ENCODE results near the gene BPIFB4.
"Not testable (repeated sequence)": the region's sequence is repeated elsewhere in the genome, so short reads cannot be mapped to it uniquely, and the experiment has no call there.

Gene BPIFB4

DNA sequence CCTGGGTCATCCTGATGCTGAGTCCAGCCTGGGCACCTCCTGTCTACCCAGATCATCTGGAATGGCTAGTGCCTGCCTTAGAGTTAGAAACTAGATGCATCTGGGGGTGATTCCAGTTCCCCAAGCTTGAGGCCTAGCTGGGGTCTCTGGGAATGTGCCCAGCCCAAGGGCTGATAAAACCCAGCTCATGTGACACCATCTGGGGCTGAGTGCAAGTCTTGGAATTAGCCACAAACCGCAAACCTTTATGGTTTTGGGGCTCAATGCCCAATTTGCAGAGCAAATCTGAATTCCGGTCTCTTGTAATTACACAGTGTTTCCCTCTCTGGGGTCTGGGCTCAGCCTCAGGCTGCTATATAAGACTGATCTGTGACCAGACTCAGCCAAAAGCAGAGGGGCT lies at the start of gene BPIFB4:
Gene BPIFB4 (plus strand): TSS at position 385 of the 400 bp plus-strand sequence. CDS start 1,884 bp downstream, outside the sequence.
- no peak for FAIRE-seq
- DNase-seq (ENCODE audit: extremely low spot score, insufficient read length, low read depth), result no peak

DNA sequence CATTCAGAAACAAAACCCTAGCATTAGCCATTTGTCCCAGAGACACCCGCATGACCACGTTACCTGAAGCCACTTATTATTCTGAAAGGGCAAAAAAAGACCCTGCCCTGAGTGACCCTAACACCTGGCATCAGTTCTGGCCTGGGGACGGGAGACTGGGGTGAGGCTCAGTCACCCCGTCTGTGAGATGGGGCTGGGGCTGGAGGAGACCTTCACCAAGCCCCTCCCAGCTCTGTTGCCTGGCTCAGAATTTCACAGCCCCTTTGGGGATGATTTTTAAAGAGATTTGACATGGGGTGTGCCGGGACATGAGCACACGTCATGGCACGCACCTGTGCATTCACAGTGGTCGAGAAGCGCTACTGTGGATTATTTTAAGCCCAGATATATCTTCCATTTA lies 49.4 kb upstream of the BPIFB4 start:
- DNase-seq (ENCODE audit: extremely low spot score, insufficient read length, low read depth) (no peak), FAIRE-seq (no peak)

GRCh38 chr20:33030569-33030968 lies 48.9 kb upstream of the BPIFB4 start:
- no peak for FAIRE-seq
- no peak for DNase-seq (ENCODE audit: extremely low spot score, insufficient read length, low read depth)

GRCh38 chr20:33031531-33031930 lies 47.9 kb upstream of the BPIFB4 start, which contains the start of gene BPIFB6:
Gene BPIFB6, plus strand, starts transcription at chr20:33031648. Its CDS starts 0 bp downstream, at chr20:33031648.
- no peak for FAIRE-seq
- DNase-seq (ENCODE audit: extremely low spot score, insufficient read length, low read depth), result no peak

DNA sequence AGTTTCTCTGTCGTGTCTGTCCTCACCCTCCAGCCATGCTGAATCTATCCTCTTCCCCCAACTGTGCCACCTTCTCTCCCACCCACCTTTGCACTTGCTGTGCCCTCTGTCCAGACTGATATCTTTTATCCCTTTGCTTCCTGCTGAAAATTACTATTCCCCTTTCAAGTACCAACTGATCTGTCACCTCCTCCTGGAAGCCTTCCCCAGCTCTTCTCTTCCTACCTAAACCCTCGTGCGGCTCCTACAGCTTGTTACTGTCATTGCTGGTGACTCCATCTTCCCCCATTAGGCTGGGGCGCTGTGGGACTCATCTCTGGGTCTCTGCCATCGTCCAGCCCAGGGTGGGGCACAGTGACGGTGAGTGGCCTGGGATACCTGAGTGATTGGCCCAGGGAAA lies 46.9 kb upstream of the BPIFB4 start:
- FAIRE-seq, result no peak
- no peak for DNase-seq (ENCODE audit: extremely low spot score, insufficient read length, low read depth)

DNA sequence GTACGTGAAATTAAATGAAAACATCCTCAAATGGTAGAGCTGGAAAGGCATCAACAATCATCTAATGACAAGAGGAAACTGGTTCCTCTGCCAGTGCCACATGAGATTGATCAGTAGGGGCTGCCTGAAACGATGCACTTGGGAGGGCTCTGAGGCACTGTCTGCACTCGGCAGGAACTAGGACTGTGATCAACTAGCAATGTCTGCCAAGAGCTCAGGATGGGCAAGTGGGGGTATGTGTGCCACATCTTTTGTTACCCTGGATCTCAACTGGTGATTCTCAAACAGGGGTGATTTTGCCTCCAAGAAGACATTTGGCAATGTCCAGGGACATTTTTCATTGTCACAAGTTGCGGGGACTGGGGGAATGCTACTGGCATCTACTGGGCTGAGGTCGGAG lies 46.1 kb upstream of the BPIFB4 start:
- DNase-seq (ENCODE audit: extremely low spot score, insufficient read length, low read depth), result no peak
- no peak for FAIRE-seq

- no peak for DNase-seq (ENCODE audit: extremely low spot score, insufficient read length, low read depth)
- FAIRE-seq, result no peak
Measured at GRCh38 chr20:33034115-33034514, 45.3 kb upstream of the BPIFB4 start.

DNA sequence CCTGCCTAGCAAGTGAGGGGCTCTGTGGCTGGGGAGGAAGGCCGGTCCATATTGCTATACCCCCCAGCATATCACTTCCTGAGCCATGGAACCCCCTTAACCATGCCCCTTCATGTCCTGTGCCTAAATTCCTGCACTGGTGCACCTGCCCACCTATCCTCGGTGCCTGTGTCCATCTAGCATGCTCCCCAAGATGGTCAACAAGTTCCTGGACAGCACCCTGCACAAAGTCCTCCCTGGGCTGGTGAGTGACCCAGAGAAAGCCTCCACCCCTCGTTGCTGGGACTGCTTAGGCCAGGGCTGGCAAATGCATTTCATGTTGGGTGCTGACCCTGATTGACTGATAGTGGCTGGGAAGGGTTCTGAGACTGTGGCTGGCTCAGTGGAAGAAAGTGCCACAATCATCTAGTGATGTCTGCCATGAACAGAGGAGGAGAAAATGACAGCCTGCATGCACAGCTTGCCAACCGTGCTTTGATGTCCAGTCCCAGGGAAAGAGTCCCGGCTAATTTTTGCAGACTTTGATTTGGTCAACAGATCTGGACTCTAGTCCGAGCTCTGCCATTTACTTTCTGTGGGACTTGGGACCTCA lies 44.4 kb upstream of the BPIFB4 start:
- no peak for FAIRE-seq

DNA sequence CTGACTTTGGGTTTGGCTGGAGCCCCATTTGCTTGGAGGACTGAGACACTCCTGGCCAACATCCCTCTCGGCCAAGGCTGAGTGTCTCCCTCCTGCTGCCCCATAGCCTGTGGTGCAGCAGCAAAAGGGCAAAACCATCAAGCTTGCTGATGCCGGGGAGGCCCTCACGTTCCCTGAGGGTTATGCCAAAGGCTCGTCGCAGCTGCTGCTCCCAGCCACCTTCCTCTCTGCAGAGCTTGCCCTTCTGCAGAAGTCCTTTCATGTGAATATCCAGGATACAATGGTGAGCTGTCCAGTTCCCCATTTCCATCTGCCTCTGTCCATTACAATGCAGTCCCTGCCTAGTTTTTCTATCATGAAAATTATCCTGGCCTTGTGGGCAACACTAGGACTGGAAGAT lies 42.0 kb upstream of the BPIFB4 start:
- FAIRE-seq, result no peak
- DNase-seq (ENCODE audit: extremely low spot score, insufficient read length, low read depth), result no peak

More for the DNA sequence above, 44.4 kb upstream of the BPIFB4 start:
- no peak for DNase-seq (ENCODE audit: extremely low spot score, insufficient read length, low read depth)

DNA sequence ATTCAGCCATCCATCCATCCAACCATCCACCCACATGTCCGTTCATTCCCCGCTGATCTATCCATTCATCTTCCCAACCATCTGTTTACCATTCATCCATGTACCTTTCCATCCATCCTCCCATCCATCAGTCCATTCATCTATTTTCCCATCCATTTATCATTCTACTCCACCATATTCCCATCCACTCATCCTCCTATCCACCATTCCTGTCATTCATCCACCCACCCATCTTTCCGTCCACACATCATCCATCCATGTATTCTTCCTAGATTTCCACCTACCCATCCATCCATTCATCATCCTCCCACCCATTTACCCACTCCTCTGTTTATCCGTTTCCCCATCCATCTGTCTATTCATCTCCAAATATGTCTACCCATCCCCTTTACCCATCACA lies 41.2 kb upstream of the BPIFB4 start:
- no peak for FAIRE-seq
- no peak for DNase-seq (ENCODE audit: extremely low spot score, insufficient read length, low read depth)

- no peak for FAIRE-seq
Measured at GRCh38 chr20:33042430-33042829, 37.0 kb upstream of the BPIFB4 start.

DNA sequence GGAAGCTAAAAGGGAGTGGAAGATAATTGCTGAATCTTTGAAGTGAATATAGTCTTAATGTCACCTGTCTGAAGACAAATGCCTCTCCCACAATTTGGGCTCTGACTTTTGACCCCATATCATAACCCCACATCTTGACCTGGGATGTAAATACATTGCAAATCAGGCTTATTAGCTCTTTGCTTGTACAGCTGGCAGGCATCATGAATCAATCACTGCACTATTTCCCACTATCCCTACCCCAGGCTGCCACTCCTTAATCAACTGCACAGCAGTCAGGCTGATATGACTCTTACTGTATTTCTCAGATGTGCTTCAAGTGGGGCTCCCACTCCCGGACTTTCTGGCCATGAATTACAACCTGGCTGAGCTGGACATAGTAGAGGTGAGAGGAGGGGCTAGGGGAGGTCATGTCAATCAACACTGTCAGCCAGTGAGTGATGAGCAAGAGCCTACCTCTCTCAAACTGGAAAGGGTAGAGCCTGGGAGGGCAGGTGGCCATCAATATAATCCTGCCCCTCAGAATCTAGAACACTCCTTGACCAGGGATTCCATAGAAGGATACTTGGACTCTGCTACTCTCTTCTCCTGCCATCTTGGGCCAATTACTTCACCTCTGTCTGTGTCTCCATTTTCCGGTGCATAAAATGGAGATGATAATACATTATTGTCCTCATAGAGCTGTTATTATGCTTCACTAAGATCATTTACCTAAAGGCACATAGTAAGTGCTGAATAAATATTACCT lies 36.3 kb upstream of the BPIFB4 start:
- DNase-seq (ENCODE audit: extremely low spot score, insufficient read length, low read depth), result no peak
- FAIRE-seq, result no peak

More at GRCh38 chr20:33042430-33042829, 37.0 kb upstream of the BPIFB4 start:
- no peak for DNase-seq (ENCODE audit: extremely low spot score, insufficient read length, low read depth)

GRCh38 chr20:33043731-33044181 lies 35.7 kb upstream of the BPIFB4 start:
- FAIRE-seq, result no peak
- no peak for DNase-seq (ENCODE audit: extremely low spot score, insufficient read length, low read depth)

- FAIRE-seq, result not testable (repeated sequence)
Measured at GRCh38 chr20:33045129-33045721, 34.2 kb upstream of the BPIFB4 start.

DNA sequence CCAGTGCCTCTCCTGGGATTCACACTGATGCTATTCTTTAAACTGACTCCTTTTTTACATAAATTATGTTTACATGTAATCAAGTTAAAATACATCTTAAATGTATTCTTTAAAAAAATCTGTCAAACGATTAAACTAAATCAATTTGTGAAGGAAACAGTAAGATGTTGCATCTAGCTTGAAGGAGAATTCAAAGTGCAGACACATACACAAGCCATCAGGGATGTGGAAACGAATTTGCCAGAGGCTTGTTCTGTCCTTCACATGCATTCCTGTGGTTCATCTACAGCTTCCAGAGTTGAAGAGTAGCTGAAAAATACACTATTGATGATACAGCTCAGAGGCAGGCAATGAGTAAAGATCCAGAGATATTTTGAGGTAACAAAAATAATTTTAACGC lies 33.0 kb upstream of the BPIFB4 start:
- FAIRE-seq, result no peak
- no peak for DNase-seq (ENCODE audit: extremely low spot score, insufficient read length, low read depth)

More at GRCh38 chr20:33045129-33045721, 34.2 kb upstream of the BPIFB4 start:
- not testable (repeated sequence) for DNase-seq (ENCODE audit: extremely low spot score, insufficient read length, low read depth)

DNA sequence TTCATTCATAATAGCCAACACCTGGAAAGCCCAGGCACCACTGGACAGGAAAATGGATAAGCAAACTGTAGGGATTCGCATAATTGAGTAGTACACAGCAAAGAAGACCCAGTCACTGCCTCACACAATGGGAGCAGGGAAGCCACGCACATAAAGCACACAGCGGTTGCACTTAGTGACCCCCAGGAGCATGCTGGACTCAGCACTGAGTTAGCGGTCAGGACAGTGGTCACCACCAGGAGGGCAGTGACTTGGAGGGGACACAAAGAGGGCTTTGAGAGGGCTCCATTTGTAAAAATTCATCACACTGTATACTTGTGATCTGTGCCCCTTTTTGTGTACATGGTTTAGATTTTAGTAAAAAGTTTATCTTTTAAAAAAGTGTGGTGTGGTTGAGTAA lies 28.1 kb upstream of the BPIFB4 start:
- FAIRE-seq (no peak), DNase-seq (ENCODE audit: extremely low spot score, insufficient read length, low read depth) (no peak)

GRCh38 chr20:33053291-33054106 lies 25.9 kb upstream of the BPIFB4 start, which contains the start of gene BPIFB3:
Gene BPIFB3, plus strand, starts transcription at chr20:33053903. Its CDS starts 1,533 bp downstream, at chr20:33055436.
- no peak for FAIRE-seq
- DNase-seq (ENCODE audit: extremely low spot score, insufficient read length, low read depth), result no peak

DNA sequence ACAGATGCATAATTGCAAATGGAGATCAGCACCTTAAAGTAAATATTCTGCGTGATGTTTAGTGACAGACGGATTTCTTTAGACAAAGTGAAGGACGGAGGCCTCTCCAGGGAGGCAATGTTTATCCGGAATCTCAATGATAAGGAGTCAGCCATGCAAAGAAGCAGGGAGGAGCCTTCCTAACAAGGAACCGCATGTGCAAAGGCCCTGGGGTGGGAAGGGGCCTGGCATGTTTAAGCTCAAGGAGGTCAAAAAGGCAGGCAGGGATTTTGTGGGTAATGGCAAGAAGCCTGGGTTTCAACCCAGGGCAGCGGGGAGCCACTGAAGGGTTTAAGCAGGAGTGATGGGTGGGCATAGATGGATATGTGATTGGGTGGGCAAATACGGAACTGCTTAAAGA lies 25.1 kb upstream of the BPIFB4 start:
- no peak for FAIRE-seq
- DNase-seq (ENCODE audit: extremely low spot score, insufficient read length, low read depth), result no peak

GRCh38 chr20:33054791-33055190 lies 24.7 kb upstream of the BPIFB4 start:
- FAIRE-seq (no peak), DNase-seq (ENCODE audit: extremely low spot score, insufficient read length, low read depth) (no peak)

GRCh38 chr20:33059136-33059535 lies 20.3 kb upstream of the BPIFB4 start:
- no peak for FAIRE-seq
- DNase-seq (ENCODE audit: extremely low spot score, insufficient read length, low read depth), result no peak

Data from GM18507 (cell line).